CD8-positive, alpha-beta memory T cell (primary cell): ENCODE measurements around the gene VWA8. TPM values are rescaled to one million over a fixed set of nuclear protein-coding genes. Genes with fewer than 3 reads are reported as not detected.

ENCODE experiments used
- CTCF ChIA-PET: fragments of 350-600 bp; sonication (Branson Sonifier 250); formaldehyde crosslinking; loops from one replicate; lab custom pipeline; 2021; ENCODE audit warnings: antibody characterized with exemption; lab: Charles Lee
- POLR2A ChIA-PET: fragments of 350-600 bp; sonication (Branson Sonifier 250); formaldehyde crosslinking; loops from one replicate; lab custom pipeline; 2021; ENCODE audit warnings: antibody characterized with exemption; lab: Charles Lee
- DNase-seq, 5 donors: peaks; one replicate each; pipeline versions ENCODE4 v3.0.0 to v3.0.0-alpha.2; 2020 to 2022; ENCODE audit warnings: mixed read lengths in 1 of 5
- H3K27ac ChIP-seq: one replicate; pipeline ENCODE4 v1.7.0; 2013; ENCODE audit warnings: low read depth, mild to moderate bottlenecking, low read length, moderate library complexity
- H3K27me3 ChIP-seq: 2 replicates; pipeline ENCODE4 v1.7.0; 2013; ENCODE audit warnings: low read length, mild to moderate bottlenecking; ENCODE audit not compliant: insufficient read depth, poor library complexity, severe bottlenecking
- H3K36me3 ChIP-seq: 2 replicates; pipeline ENCODE4 v1.7.0; 2013; ENCODE audit warnings: mild to moderate bottlenecking, low read length, moderate library complexity; ENCODE audit not compliant: insufficient read depth
- H3K4me1 ChIP-seq: 2 replicates; pipeline ENCODE4 v1.7.0; 2013; ENCODE audit warnings: mild to moderate bottlenecking, low read length, moderate library complexity; ENCODE audit not compliant: insufficient read depth
- H3K4me3 ChIP-seq: 2 replicates; pipeline ENCODE4 v1.7.0; 2013; ENCODE audit warnings: mild to moderate bottlenecking, low read length
- H3K9me3 ChIP-seq: 2 replicates; pipeline ENCODE4 v1.7.0; 2013; ENCODE audit warnings: mild to moderate bottlenecking, low read length
- H3K27ac Mint-ChIP-seq, 8 donors: one replicate each; pipeline ENCODE4 v1.8.0; 2020 to 2021; ENCODE audit warnings: mixed read lengths in 8 of 8, mild to moderate bottlenecking in 6 of 8, inconsistent platforms in 3 of 8, moderate library complexity in 3 of 8
- H3K27me3 Mint-ChIP-seq, 2 donors: one replicate each; pipeline ENCODE4 v1.8.0; 2020 to 2021; ENCODE audit warnings: mixed read lengths in 2 of 2, mild to moderate bottlenecking in 1 of 2, moderate library complexity in 1 of 2
- H3K36me3 Mint-ChIP-seq, 3 donors: one replicate each; pipeline ENCODE4 v1.8.0; 2020 to 2021; ENCODE audit warnings: mixed read lengths in 3 of 3, inconsistent platforms in 1 of 3, mild to moderate bottlenecking in 1 of 3
- H3K4me1 Mint-ChIP-seq, 3 donors: one replicate each; pipeline ENCODE4 v1.8.0; 2020 to 2021; ENCODE audit warnings: mixed read lengths in 3 of 3, inconsistent platforms in 1 of 3, mild to moderate bottlenecking in 1 of 3
- H3K4me3 Mint-ChIP-seq, 7 donors: one replicate each; pipeline ENCODE4 v1.8.0; 2020 to 2021; ENCODE audit warnings: mixed read lengths in 7 of 7, mild to moderate bottlenecking in 6 of 7, moderate library complexity in 4 of 7, inconsistent platforms in 2 of 7
- H3K9me3 Mint-ChIP-seq, 5 donors: one replicate each; pipeline ENCODE4 v1.8.0; 2020 to 2022; ENCODE audit warnings: mixed read lengths in 5 of 5, mild to moderate bottlenecking in 3 of 5, moderate library complexity in 2 of 5, inconsistent platforms in 1 of 5
- polyA plus RNA-seq: library from polyadenylated mRNA; unstranded; fragments of 300-500 nt; fragmentation: Illumina TruSeq; gene quantifications from one replicate; pipeline ENCODE4 v1.2.3, GENCODE V29; 2021
- total RNA-seq, 2 experiments: library from RNA; stranded (reverse); gene quantifications; one replicate each; pipeline ENCODE4 v1.2.3, GENCODE V29; 2021

Gene VWA8
- total and polyA plus RNA-seq, 3 experiments from 2014 or later: 6.9 to 21.3 (median 21.2) TPM

DNA sequence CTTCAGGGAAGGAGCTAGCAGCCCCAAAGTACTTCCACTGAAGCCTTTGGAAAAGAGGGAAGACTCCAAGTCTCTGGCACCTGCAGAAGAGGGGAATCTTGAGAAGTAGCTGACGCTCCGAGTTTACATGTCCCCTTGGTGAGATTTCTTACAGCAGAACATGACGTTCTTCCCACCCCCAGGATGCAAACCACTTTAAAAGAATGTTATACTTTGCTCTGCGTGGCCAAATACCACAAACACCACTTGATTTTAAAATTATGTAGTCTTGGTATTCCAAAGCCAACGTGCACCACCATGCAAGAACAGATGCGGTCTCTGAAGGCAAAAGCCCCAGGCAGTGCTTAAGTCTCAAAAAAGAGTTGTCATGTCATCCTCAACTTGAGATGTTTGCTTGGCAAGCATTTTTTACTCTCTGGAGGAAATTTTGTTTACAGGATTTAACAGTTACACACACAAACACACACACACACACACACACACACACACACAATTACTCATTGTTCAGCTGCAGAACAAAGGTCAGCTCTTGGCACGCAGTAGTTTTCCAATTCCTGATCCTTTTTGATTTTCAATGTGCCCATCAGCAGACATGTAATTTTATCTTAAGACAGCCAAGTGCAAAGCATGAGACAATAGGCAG is 397.4 kb downstream of the VWA8 start:
- Histone ChIP-seq H3K27me3 (no peaks in the 10 kb centered on the region), H3K4me3 (no peak overlapping the region), H3K36me3 (no peaks in the 10 kb centered on the region), H3K9me3 (no peaks in the 10 kb centered on the region), H3K27ac (no peak overlapping the region), H3K4me1 (no peaks in the 10 kb centered on the region)
- CTCF ChIA-PET: interaction anchor here (0.6 kb wide), 1 partner anchor 49 kb away, joined by 3 read pairs; no protein-coding TSS in a partner anchor
- Mint-ChIP-seq H3K4me1 (peaks cover 6 to 12% (median 11%) of the 10 kb centered on the region in 3 donors), H3K27ac (no peak overlapping the region), H3K36me3 (peaks cover 0 to 11% (median 8%) of the 10 kb centered on the region in 3 donors), H3K4me3 (no peak overlapping the region), H3K27me3 (no peaks in the 10 kb centered on the region), H3K9me3 (peaks cover 0 to 2% (median 0%) of the 10 kb centered on the region in 5 donors)
- DNase-seq: peak in 1 of 5 donors; percentile 48
- POLR2A ChIA-PET: no interaction called here

DNA sequence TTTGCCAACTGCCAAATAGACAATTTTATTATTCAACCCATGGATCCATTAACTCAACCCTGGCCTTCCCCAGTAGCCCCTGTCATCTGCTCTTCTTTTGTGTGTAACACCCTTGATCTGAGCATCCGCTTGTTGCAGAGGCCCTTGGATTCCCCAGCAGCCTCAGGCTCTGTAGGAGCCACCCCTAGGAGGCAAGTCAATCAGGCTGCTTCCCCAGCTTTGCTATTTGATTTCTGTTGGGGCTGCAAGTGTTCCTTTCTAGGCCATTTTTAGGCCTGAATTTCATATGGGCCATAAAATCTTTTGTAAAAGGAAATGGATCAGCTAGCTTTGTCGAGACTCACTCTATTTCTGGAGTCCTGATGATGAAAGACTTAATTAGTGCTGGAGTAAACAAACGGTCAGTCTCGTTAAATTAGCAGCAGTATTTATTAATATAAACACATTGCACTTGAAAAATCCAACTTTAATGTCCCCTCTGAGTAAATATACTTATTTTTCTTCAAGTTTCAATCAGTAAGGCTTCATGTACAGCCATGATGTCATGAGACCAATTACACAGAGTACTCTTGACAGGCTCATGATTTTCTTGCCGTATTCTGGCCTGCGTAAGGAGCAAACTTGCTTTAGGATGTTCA is 398.2 kb downstream of the VWA8 start:
- Mint-ChIP-seq H3K4me1 (peaks cover 6 to 12% (median 11%) of the 10 kb centered on the region in 3 donors), H3K9me3 (peaks cover 0 to 2% (median 0%) of the 10 kb centered on the region in 5 donors), H3K27me3 (no peaks in the 10 kb centered on the region), H3K27ac (peak overlapping the region in 2 of 8 donors; percentile 15 to 74), H3K36me3 (peaks cover 0 to 7% (median 3%) of the 10 kb centered on the region in 3 donors), H3K4me3 (no peak overlapping the region)
- POLR2A ChIA-PET: no interaction called here
- CTCF ChIA-PET: no interaction called here
- Histone ChIP-seq H3K4me1 (no peaks in the 10 kb centered on the region), H3K9me3 (no peaks in the 10 kb centered on the region), H3K36me3 (no peaks in the 10 kb centered on the region), H3K27me3 (no peaks in the 10 kb centered on the region), H3K27ac (no peak overlapping the region), H3K4me3 (no peak overlapping the region)
- DNase-seq: no peak

DNA sequence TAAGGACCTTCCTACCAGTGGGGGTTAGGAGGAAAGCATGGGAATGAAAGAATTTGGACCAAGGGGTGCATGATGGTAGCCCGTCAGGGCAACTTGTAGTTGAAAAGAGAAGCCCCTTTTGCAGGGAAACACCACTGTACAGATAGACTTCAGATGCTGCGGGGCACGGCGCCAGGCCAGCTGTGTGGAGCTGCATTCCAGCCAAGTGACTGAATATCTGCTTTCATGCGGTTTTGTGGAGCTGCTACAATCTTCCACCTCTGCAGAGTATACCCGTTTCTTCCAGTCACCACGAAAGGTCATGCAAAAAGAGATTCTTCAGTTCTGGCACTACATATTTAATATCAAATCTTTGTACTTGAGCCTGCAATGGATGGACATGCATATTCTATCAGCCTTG is 398.8 kb downstream of the VWA8 start:
- H3K36me3 Mint-ChIP-seq: peaks cover 0 to 5% (median 1%) of the 10 kb centered on the region in 3 donors
- ChIA-PET POLR2A (no interaction called here), CTCF (no interaction called here)
- no peak for DNase-seq
- Histone ChIP-seq H3K27me3 (no peaks in the 10 kb centered on the region), H3K4me1 (no peaks in the 10 kb centered on the region), H3K9me3 (no peaks in the 10 kb centered on the region), H3K4me3 (no peak overlapping the region), H3K27ac (no peak overlapping the region), H3K36me3 (no peaks in the 10 kb centered on the region)
- peak overlapping the region in 1 of 8 donors; percentile 32 for H3K27ac Mint-ChIP-seq
- peaks cover 6 to 12% (median 11%) of the 10 kb centered on the region in 3 donors for H3K4me1 Mint-ChIP-seq
- no peak overlapping the region for H3K4me3 Mint-ChIP-seq
- peaks cover 0 to 2% (median 0%) of the 10 kb centered on the region in 5 donors for H3K9me3 Mint-ChIP-seq
- H3K27me3 Mint-ChIP-seq: no peaks in the 10 kb centered on the region

DNA sequence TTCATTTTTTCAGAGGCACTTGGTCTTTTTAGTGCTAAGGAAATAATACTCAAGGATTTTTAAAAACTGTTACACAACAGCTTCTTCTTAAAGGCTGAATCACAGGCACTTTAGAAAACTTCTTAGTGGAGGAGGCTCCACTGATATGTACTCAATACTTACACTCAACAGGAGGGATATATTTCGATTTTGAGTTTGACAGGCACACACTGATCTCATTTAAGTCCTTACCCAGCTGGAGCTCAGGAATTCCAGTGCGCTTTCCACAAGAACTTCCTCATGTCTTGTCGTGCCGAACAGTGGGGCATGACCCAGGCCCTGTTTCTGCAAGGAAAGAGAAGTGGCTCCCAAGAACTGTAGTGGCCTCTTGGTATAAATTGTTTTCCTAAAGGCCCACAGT is 399.7 kb downstream of the VWA8 start:
- DNase-seq: no peak
- H3K9me3 ChIP-seq: no peaks in the 10 kb centered on the region
- no peaks in the 10 kb centered on the region for H3K36me3 ChIP-seq
- H3K4me3 Mint-ChIP-seq: no peak overlapping the region
- peaks cover 6 to 12% (median 11%) of the 10 kb centered on the region in 3 donors for H3K4me1 Mint-ChIP-seq
- POLR2A ChIA-PET: no interaction called here
- no peak overlapping the region for H3K27ac ChIP-seq
- peaks cover 0 to 2% (median 0%) of the 10 kb centered on the region in 5 donors for H3K9me3 Mint-ChIP-seq
- H3K36me3 Mint-ChIP-seq: peaks cover 0 to 2% (median 1%) of the 10 kb centered on the region in 3 donors
- H3K4me3 ChIP-seq: no peak overlapping the region
- H3K4me1 ChIP-seq: no peaks in the 10 kb centered on the region
- no peaks in the 10 kb centered on the region for H3K27me3 Mint-ChIP-seq
- H3K27me3 ChIP-seq: no peaks in the 10 kb centered on the region
- CTCF ChIA-PET: interaction anchor here (1.3 kb wide), 1 partner anchor 12 kb away, joined by 3 read pairs; no protein-coding TSS in a partner anchor
- peak overlapping the region in 1 of 8 donors; percentile 58 for H3K27ac Mint-ChIP-seq

DNA sequence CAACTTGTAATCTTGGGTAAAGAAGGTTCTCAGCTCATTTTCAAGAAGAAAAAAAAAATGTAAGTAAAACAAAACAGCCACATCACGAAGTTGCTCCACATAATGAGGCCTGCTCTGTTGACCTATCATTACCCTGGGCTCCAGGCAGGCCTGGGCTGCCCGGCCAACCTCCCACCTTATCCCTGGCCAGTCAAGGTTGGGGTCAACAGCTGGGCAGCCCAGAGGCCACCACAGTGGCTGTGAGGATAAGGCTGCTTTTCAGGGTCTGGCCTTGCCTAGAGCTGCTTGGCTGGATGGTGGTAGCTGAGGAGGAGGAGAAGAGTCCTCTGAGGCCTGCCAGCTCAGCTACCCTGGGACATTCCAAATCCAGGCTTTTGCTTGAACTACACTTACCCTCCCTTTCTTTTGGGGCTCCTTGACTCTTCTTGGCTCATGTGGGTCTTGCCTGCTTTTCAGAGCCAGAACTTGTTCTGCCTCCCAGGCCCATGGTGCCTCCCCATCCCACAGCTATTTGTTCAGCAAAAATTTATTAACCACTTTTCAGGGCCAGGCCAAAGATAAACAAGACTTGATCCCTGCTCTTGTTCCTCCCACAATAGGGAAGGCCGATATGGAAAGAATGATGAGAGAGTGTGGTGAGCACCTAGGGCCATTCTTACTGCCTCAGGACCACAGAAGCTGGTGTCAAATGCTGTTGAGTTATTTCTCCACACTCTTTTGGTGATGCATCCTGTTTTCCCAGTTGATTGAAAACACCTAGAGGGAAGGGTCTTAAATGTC is 401.9 kb downstream of the VWA8 start:
- H3K36me3 Mint-ChIP-seq: no peaks in the 10 kb centered on the region
- Histone ChIP-seq H3K27me3 (no peaks in the 10 kb centered on the region), H3K4me3 (no peak overlapping the region), H3K27ac (no peak overlapping the region), H3K4me1 (no peaks in the 10 kb centered on the region), H3K9me3 (no peaks in the 10 kb centered on the region), H3K36me3 (no peaks in the 10 kb centered on the region)
- no peak overlapping the region for H3K4me3 Mint-ChIP-seq
- CTCF ChIA-PET: interaction anchor here (1.4 kb wide), 2 partner anchors 19 to 100 kb away, joined by 3 to 4 read pairs; no protein-coding TSS in a partner anchor
- H3K9me3 Mint-ChIP-seq: peaks cover 0 to 2% (median 0%) of the 10 kb centered on the region in 5 donors
- no peaks in the 10 kb centered on the region for H3K27me3 Mint-ChIP-seq
- H3K4me1 Mint-ChIP-seq: peaks cover 6 to 12% (median 11%) of the 10 kb centered on the region in 3 donors
- DNase-seq: no peak
- POLR2A ChIA-PET: no interaction called here
- H3K27ac Mint-ChIP-seq: peak overlapping the region in 1 of 8 donors; percentile 56

DNA sequence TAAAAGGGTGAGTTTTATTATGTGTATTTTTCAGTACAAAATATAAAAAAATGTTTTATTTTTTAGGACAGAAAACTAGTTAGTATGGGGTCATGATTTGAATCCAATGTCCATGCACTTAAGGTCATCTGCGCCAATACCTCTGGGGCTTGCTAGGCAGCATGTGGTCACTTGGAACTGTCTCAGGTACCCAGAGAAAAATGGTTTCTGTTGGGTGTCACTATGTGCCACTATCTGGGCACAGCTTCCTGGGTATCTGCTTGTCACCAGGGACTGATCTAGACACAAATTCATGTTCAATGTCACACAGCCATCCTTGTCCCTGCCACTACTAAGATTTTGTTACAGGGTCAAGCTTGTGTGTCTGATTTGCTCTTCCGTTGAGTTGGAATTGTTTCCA is 403.2 kb downstream of the VWA8 start:
- H3K27me3 Mint-ChIP-seq: no peaks in the 10 kb centered on the region
- H3K36me3 Mint-ChIP-seq: no peaks in the 10 kb centered on the region
- H3K27me3 ChIP-seq: no peaks in the 10 kb centered on the region
- peaks cover 0 to 2% (median 1%) of the 10 kb centered on the region in 3 donors for H3K4me1 Mint-ChIP-seq
- DNase-seq: no peak
- peaks cover 0 to 2% (median 0%) of the 10 kb centered on the region in 5 donors for H3K9me3 Mint-ChIP-seq
- H3K27ac ChIP-seq: no peak overlapping the region
- H3K27ac Mint-ChIP-seq: peak overlapping the region in 1 of 8 donors; percentile 12
- no peak overlapping the region for H3K4me3 ChIP-seq
- ChIA-PET CTCF (no interaction called here), POLR2A (no interaction called here)
- no peaks in the 10 kb centered on the region for H3K36me3 ChIP-seq
- no peaks in the 10 kb centered on the region for H3K9me3 ChIP-seq
- no peaks in the 10 kb centered on the region for H3K4me1 ChIP-seq
- H3K4me3 Mint-ChIP-seq: no peak overlapping the region

DNA sequence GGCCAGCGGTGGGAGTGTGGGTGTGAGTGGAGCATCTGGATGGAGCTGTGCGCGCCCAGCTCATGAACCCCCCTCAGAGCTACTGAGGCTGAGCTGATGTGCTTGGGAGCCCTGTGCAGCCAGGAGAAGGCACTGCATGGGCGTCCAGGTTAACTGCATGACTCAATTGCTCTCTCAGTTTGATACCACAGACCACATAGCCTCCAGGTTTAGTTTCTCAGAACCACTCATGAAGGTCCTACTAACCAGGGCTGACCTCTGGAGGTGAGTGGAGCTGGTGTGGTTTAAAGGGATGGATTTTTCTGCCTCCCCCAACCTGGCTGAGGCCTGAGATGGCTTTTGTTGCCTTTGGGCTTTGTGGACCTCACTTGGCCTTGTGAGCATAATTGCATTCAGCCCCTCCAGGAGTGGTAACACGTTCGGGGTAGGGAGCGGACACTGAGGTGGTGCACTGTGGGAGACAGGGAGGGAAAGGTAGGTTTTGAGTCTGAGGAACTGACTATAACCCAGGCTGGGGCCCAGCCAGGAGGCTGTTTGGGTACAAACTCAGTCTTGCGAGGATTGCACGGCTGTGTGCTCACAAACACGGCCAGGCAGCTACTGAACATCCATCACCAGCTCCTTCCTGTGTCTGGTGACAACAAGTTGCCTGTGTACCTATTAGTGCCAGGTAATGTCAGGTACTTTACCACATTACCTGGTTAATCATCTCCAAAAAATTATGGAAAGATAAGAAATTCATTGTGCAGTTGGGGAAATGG is 406.1 kb downstream of the VWA8 start:
- Mint-ChIP-seq H3K36me3 (no peaks in the 10 kb centered on the region), H3K4me3 (no peak overlapping the region), H3K27me3 (peaks cover 0 to 1% of the 10 kb centered on the region in 2 donors), H3K9me3 (peaks cover 0 to 2% (median 0%) of the 10 kb centered on the region in 5 donors), H3K27ac (no peak overlapping the region), H3K4me1 (no peaks in the 10 kb centered on the region)
- Histone ChIP-seq H3K4me1 (no peaks in the 10 kb centered on the region), H3K4me3 (no peak overlapping the region), H3K36me3 (no peaks in the 10 kb centered on the region), H3K27me3 (no peaks in the 10 kb centered on the region), H3K9me3 (no peaks in the 10 kb centered on the region), H3K27ac (no peak overlapping the region)
- ChIA-PET POLR2A (interaction anchor here (0.6 kb wide), 1 partner anchor 1384 kb away, joined by 10 read pairs; no protein-coding TSS in a partner anchor), CTCF (interaction anchor here (1.2 kb wide), 2 partner anchors 95 to 96 kb away, joined by 3 read pairs; no protein-coding TSS in a partner anchor)
- DNase-seq: no peak
